Activated CD4-positive, alpha-beta T cell treated with anti-CD3 and anti-CD28 coated beads, Interleukin-2, amount 50 U/mL, for 4 hours (primary cell): Measurements from ENCODE around the gene BYSL.
A peak's percentile ranks its signal among the peaks of the same experiment; 100 is the strongest.
"Not testable (repeated sequence)": the region's sequence is repeated elsewhere in the genome, so short reads cannot be mapped to it uniquely, and the experiment has no call there.

Source experiments
- DNase-seq, 2 experiments: peaks; one replicate each; pipeline ENCODE4 v3.0.0-alpha.2; 2020

Gene BYSL

GRCh38 chr6:41917528-41917927, 3.8 kb upstream of the BYSL start:
- no peak for DNase-seq

DNA sequence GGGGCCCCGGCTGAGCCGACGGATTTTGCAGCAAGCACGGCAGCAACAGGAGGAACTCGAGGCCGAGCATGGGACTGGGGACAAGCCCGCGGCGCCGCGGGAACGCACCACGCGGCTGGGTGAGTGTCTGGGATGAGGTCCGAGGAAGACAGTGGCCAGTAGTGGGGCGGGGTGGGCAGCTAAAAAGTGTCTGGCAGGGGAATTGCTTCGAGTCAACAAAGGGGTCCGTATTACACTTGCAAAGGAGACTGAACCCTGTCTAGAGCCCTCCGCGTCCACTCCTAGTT, 356 bp downstream of the BYSL start:
- DNase-seq: no peak

DNA sequence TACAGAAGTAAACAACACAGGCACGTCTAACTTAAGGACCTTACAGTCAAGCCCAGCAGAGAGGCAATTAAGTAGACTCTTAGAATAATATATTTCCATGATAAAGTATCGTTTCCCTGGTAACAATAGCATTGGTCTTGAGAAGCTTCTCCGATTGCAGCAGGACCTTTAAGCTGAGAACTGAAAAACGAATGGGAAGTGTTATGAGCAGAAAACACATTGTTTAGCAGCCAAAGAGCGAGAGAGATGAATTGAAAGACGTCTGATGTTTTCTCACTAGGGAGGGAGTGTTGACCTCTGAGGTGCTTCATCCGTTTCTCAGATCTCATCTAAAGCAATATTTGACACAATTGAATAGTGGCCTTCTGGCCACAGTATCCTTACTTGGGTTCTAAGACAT, 855 bp downstream of the BYSL start:
- DNase-seq: no peak

DNA sequence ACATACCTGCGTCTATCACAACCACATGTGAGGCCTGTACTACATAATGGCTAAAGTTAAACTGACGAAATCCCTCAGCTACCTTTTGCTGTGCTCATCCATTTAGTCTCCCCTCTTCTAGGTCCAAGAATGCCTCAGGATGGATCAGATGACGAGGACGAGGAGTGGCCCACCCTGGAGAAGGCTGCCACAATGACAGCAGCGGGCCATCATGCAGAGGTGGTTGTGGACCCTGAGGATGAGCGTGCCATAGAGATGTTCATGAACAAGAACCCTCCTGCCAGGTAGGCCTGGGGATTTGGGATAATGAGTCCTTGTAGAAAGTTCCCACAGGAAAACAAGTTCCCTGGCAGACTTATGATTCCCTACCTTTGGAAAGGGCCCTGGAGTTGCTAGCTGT, 6.0 kb downstream of the BYSL start:
- DNase-seq: no peak

DNA sequence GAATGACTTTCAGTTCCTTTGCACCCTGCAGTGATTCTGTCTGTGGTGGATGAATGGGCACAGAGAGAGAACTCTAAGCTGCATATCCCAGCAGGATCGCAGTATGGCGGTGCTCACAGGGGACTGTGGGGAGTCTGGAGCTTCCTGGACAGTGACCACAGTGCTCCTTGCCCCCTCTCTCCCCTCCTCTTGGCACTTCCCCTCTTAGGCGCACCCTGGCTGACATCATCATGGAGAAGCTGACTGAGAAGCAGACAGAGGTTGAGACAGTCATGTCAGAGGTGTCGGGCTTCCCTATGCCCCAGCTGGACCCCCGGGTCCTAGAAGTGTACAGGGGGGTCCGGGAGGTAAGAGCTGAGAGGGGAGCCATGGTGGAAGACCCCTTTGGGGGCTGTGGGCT, 8.6 kb downstream of the BYSL start:
- DNase-seq: no peak

DNA sequence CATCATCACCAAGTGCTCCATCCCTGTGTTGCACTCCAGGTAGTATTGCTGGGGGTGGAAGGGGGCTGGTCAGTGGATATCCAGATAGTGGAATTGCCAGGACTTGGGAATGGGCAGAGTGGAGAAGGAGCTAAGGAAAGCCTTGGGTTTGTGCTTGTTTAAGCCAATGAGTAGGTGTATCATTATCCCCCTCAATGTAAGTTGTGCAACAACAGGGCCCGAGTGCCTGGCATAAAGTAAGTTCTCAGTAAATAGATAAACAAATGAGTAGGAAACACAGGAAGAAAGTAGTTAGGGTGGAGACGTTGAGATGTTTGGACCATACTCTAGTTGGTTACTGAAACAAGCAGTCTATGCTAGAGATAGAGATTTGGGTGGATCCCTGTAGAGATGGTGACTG, 10.5 kb downstream of the BYSL start:
- no peak for DNase-seq

- no peak for DNase-seq
These were observed 11.1 kb downstream of the BYSL start for GRCh38 chr6:41932378-41932777.

DNA sequence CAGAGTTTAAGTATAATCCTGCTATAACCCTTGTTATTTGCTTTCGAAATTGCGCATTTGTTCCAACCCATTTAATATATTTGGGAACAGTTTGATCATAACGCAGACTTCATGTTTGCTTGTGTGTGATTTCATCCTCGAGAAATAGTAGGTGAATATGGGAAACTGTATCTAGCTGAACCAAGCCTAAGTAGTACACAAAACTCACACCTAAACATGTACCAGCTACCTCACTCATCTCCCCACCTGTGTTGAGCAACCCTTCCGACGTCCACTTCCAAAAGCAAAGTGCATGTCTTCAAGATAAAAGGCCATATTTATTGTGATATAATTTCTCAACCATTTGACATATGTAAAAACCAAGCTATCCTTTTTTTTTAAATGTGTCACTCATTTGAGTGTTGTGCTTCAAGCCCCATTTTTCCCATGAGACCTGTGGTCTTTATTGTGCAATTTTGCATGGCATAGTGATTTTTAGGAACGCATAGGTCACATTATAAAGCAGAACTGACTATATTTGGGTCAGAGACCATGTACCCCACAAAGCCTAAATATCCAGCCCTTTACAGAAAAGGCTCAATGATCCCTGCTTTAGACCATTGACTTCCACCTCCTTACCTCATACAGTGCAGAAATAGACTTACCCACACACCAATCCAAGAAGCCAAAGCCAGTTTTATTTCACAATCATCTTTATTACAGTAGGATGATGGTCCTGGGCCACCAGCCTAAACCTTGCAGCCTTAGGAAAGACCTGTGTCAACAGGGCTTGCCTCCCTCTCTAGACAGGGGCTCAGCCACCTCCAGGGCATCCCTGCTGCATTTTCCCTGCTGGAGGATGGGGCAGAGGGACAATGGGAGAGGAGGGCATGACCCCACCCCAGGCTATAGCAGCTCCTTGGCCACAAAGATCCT, 13.2 kb downstream of the BYSL start:
- DNase-seq: no peak

DNA sequence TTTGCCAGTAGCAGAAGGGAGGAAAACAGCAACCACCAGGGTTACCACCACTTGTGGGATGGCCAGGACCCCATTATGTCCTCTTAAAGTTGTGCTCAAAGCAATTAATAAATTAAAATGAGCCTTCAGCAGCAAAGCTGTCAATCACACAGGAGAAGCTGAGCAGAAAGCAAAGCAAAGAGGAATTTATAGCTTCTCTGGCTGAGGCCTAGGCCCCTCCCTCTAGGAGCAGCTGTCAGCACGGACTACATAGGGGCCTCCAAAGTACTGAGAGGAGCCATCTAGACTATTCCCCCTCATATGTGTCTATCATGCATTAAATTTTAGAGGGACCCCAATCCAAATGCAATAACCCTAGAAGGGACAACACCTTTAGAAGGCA, 13.9 kb downstream of the BYSL start:
- no peak for DNase-seq

- no peak for DNase-seq
These were observed 14.4 kb downstream of the BYSL start for GRCh38 chr6:41935685-41936072.

- DNase-seq: peak; percentile 45 to 53
These were observed 15.0 kb downstream of the BYSL start for GRCh38 chr6:41936073-41936837.

DNA sequence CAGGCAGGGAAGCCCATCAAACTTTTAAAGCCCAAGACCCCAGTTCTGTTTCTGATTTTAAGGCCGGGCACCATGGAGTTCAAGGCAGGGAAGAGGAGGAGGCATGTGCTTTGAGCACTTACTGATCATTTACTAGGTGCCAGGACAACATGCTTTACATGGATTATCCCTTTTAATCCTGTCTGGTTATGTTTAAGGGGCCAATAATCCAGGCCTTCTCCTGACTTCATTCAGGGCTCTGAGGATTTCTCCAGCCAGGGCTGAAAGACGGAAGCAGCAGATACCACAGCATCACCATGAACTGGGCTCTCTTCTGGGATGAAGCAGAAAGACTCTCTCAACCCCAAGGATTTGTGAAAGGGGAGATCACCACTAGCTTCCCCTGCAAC, 16.2 kb downstream of the BYSL start:
- no peak for DNase-seq

- peak in 1 of 2 experiments; percentile 22 for DNase-seq
These were observed 16.7 kb downstream of the BYSL start for GRCh38 chr6:41937861-41938574.

DNA sequence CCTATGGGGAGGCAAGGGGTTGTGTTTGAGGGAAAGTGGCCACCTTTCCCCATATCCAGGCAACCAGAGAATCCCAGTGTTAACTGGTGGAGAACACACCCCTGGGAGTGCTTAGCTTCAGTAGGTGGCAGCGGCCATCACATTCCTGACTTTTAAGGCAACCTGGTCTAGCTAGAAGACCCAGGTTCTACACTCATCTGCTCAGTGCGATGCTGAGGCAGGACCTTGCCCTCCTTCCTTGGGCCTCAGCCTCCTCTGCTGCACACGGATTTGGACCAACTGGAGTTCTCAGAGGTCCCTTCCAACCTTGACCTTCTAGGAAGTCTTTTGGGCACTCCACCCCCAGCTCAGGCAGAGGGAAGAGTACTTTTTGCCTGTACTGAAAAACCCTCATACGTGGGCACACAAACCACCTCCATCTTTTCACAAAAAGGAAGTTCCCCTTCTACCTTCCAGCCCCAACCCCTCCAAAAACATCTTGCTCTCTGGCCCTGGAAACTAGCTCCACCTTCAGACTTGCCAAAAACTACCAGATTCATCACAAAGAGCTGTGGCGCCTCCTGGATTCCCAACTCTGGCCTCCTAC, 17.4 kb downstream of the BYSL start:
- no peak for DNase-seq

DNA sequence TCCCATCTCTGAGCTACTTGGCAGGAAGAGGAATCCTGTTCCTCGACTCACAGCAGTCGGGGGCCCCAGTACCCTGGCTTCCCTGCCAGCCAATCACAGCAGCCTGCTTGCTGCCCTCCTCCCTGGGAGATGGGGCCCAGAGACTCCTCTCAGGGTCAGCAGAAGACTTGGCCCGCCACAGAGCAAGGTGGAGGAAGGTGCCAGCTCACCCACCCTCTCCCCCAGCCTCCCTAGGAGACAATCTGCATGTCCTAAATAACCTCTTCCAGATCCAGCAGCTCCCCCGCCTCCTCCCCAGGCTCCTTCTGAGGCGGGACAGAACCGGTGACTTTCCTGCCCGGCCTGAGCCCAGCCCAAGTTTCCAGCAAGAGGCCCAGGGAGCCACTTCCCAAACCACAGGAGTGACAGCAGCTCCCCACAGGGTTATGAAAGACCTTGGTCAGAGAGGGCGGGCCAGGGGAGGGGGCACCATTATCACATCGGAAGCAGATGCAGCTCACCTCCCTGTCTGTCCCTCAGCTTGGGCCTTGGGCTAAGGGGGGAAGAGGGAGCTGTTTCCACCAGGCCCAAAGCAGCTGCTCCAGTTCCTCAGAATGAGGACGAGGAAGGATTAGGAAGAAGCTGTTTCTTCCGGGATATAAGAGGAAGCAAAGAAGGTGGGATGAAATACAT, 18.0 kb downstream of the BYSL start:
- DNase-seq: no peak

GRCh38 chr6:41939848-41940758, 18.8 kb downstream of the BYSL start:
- DNase-seq: no peak

DNA sequence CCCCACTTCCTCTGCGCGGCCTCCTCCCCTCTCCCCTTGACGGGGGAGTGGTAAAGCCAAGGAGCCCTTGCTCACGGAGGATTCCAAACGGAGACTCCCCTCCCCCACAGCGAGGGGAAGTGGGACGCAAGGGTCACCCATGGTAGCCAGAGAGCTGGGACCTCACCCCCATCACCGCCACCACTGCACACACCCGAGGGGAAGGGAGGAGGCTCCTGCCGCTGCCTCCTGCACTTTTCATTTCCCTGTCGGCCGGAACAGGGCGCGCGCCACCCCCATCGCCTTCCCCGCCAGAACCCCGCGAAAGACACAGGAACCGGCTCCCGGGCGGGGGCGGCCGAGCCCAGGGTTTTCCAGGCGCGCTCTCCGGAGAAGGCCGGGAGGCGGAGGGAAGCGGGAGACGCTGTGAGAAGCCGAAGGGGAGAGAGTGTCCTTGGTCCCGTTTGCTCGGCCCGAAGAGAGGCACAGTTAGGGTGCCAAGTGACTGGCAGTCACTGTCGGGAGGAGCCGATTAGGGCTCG, 19.5 kb downstream of the BYSL start:
- peak in 1 of 2 experiments; percentile 38 for DNase-seq

- peak; percentile 72 to 76 for DNase-seq
These were observed 20.2 kb downstream of the BYSL start, which contains the start of gene CCND3 for GRCh38 chr6:41941280-41942066. TSS of gene CCND3 (minus strand) at chr6:41941808. CDS start at chr6:41941649, 159 bp downstream.

DNA sequence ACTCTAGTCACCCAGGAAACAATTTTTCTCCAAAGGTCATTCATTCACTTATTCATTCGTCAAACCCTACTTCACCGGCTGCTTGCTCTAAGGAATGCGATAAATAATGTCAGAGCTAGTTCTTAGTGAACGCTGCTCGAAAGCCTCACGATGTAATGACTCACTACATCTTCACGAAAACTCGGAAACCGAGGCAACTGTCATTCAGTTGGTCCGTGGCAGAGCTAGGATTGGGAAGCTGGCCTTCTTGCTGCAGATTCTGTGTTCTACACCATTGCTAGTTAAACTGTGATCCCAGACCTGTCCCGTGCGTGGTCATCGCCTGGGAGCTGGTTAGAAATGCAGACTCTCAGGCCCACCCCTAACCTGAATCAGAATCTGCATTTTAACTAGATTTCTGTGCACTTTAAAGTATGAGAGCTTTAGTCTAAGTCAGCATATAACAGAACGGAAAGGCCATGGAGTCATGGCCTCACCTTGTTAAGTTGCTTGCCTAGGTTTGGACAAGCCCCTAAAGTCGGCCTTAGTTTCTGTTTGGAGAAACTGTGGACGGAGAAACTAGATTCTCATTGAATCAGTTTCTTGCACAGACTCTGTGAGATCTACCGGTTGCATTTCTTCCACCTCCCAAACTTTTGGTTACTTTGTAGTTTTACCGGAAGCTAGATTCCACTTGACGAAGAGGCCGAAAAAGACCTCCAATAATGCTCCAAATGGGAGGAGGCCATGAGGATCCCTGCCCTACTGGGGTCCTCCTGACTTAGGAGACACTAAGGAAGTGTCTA, 21.0 kb downstream of the BYSL start:
- peak in 1 of 2 experiments; percentile 12 for DNase-seq

GRCh38 chr6:41942882-41943281, 21.6 kb downstream of the BYSL start:
- not testable (repeated sequence) for DNase-seq
